NCI-H1417 treated with DMSO at 0.1 percent for 48 hours (cell line): Measurements from ENCODE around the gene CCDC146.
"Not testable (repeated sequence)": the region's sequence is repeated elsewhere in the genome, so short reads cannot be mapped to it uniquely, and the experiment has no call there.

ENCODE experiments used
- DNase-seq: peaks from one replicate; lab custom pipeline; 2025; lab: John Stamatoyannopoulos, UW

Gene CCDC146

DNA sequence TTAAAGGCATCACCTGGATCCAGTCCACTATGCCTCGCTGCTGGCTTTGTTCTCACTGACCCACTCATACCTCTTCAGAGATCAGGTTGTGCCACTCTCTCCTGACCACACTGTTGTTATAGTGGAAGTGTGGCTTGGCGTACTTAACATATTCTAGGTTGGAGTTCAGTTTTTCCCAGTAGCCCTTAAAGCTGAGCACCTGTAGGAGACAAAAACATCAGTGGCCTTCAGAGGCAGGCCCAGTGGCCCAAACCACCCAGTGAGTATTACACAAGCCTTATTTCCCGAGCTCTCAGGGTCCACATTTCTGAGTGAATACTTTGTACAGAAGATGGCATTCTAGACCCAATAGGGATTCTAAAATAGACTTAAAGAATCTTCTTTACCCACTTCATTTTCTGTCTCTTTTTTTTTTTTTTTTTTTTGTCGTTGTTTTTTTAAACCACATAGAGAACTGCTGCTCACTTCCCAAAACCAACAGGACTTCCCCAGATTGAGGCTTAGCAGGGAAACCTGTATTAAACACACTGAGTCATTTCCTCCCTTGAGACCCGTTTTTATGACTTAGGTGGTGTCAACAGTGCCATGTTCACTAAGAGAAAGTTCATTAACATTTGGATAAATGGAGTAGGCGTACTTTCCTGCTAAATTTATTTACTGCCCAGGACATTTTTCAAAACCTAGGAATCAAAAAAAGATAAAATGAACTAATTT, 207.9 kb downstream of the CCDC146 start:
- DNase-seq, result no peak

DNA sequence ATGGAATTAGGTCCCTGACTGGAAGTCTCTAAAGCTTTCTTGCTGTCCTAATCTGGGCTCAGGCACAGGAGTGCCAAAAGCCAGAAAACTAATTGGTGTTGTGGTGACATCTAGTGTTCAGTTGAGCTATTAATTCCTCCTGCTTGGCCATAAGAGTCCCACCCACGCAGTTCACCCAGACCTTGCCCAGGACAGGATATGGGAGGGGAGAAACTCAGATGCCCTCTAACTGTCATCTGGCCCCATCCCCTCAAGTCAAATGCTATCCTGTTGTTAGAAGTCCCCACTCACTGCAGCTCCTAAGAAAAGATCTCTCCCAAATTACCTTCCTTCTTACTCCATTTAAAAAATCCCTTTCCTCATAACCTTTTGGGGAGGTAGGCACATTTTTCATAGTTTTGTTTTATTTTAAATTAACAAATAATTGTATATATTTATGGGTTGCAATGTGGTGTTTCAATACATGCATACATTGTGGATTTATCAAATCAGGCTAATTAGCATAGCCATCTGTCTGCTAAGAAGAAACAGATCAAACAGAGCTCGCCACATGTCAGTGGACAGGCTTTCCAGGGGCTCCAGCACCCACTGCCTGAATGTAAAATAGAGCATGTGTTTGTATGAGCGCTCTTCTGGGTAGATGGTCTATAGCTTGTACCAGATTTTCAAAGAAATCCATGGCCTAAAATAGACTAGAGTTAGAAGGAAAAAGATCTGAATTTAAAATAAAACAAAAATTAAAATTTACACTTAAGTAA, 209.7 kb downstream of the CCDC146 start:
- DNase-seq, result no peak

DNA sequence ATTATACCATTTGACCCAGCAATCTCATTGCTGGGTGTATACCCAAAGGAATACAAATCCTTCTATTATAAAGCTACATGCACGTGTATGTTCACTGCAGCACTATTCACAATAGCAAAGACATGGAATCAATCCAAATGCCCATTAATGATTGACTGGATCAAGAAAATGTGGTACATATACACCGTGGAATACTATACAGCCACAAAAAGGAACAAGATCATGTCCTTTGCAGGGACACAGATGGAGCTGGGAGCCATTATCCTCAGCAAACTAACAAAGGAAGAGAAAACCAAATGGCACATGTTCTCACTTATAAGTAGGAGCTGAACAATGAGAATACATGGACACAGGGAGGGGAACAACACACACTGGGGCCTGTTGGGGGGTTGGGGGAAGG, 211.6 kb downstream of the CCDC146 start:
- not testable (repeated sequence) for DNase-seq

DNA sequence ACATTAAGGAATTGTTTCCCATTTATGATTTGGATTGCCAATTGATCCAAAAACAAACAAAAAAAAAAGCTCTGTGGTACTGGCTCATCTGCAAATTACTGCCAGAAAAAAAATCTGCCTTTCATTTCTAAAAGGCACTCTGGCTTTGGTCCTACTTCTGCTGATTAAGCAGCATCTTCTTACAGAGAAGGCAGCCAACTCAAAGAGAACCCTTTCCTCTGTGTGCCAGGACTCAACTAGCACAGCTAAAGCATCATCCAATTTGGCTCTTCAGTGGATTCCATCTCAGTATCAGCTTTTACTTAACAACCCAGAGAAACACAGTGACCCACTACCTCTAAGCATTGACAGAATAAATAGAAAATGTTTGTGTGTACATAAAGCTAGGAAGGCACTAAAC, 213.2 kb downstream of the CCDC146 start:
- no peak for DNase-seq

DNA sequence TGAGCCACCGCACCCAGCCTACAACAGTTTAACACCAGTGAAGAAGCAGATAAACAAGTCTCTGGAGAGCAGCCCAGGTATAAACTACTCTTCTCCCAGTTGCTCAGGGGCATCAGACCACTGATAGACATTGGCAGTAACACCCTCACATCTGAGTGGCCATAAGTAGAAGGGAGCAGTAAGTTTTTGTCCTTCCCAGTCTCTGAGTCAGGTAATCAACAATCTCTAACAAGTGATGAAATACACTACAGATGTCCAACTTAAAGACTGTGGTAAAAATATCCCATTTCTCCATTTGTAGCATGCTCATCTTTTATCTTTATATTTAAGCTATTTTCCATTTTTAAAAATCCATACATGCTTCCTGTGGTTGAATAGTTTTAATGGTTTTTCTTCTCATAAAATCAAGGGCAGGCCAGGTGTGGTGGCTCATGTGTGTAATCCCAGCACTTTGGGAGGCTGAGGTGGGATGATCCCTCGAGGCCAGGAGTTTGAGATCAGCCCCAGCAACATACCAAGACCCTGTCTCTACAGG, 215.1 kb downstream of the CCDC146 start:
- DNase-seq, result no peak

DNA sequence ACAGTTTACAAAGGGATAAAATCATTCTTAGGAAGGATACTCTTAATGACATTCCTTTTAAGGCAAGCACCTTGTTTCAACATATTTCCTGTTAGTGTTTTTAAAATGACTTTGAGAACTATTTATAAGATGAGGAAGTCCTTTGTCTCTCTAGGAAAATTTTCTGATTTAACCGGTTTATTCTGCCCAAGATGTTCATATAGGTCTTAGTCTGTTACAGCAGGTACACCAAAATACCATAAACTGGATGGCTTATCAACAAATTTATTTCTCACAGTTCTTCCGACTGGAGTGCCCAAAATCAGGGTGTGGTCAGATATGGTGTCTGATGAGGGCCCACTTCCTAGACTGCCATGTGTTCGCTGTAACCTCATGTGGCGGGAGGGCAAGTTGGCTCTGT, 215.8 kb downstream of the CCDC146 start:
- no peak for DNase-seq

DNA sequence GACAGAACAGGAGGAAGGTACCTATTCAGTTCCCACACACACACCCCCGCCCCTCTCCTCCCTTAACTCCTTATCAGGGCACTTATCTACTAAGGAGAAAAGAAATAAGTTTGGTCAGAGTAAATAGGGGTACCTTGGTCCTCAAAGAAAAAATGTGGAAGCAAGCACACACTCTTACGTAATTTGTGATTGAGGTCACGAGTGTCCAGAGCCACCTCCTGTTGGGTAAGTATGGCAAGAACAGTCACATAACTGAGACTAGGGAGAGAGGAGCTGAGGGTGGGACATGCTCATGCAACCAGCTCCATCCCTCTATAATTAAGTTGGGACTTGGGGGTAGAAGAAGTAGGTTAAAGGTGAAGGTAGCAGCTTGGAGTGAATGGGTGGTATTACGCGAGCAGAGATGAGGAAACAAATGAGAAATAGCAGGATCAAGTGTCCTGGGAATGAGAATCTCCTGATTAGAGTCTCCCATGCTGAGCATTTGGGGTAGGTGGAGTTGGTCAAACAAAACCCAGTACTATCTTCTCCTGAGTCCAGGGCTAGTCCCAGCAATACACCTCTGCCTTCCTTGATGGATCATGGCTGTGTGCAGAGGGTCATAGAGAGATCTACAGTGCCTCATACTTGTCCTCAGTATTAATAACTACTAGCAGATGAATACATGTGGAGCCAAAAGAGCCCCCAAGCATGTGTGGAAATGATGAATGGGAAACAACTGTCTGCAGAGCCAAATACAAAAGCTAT, 216.6 kb downstream of the CCDC146 start:
- no peak for DNase-seq

DNA sequence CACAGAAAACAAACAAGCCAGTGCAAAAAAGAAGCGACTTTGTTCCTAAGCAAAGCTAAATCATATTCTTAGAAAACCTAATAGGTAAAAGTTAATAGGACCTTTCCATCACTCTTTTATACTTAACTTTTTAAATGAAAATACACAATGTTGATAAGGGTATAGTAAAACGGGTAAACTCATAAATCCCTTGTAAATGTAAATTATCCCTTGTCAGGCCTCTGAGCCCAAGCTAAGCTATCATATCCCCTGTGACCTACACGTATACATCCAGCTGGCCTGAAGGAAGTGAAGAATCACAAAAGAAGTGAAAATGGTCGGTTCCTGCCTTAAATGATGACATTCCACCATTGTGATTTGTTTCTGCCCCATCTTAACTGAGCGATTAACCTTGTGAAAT, 217.3 kb downstream of the CCDC146 start:
- DNase-seq, result no peak
